ENCODE data around the gene CPA5.

CPA5 gene

GRCh38 chr7:130409067-130409711 is 64.6 kb downstream of the CPA5 start:
- Histone ChIP-seq H3K27me3 (ENCODE audit: insufficient read depth, low read depth, severe bottlenecking) (no peaks in the 10 kb centered on the region), H3K4me3 (ENCODE audit: low read depth, low read length) (no peak overlapping the region), H3K9me3 (ENCODE audit: severe bottlenecking) (no peaks in the 10 kb centered on the region), H3K36me3 (no peaks in the 10 kb centered on the region; the same call in 1 of the 2 replicates), H3K27ac (no peak overlapping the region)
- no peak for TF ChIP-seq CTCF (IDR thresholded peaks at IDR 0.05; ENCODE audit: low read depth, low read length)
- no peak for DNase-seq

DNA sequence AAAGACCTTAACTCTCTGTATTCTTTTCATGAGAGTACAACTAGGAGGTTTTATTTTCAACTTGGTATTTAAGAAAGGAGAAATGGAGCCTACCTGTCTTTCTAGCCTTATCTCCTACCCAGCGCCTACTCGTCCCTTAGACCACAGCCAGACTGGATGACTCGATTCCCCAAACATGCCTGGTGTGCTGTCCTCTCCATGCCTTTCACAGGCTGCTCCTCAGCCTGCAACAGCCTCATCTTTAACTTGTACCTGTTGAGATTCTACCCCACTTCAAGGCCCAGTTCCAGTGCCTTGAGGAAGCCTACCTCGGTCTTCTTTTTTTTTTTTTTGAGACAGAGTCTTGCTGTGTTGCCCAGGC is 65.1 kb downstream of the CPA5 start:
- Histone ChIP-seq H3K4me3 (ENCODE audit: low read depth, low read length) (no peak overlapping the region), H3K9me3 (ENCODE audit: severe bottlenecking) (no peaks in the 10 kb centered on the region), H3K27me3 (ENCODE audit: insufficient read depth, low read depth, severe bottlenecking) (no peaks in the 10 kb centered on the region), H3K36me3 (no peaks in the 10 kb centered on the region; the same call in 1 of the 2 replicates), H3K27ac (no peak overlapping the region)
- TF ChIP-seq CTCF (IDR thresholded peaks at IDR 0.05; ENCODE audit: low read depth, low read length): no peak
- no peak for DNase-seq

- Histone ChIP-seq H3K9me3 (ENCODE audit: severe bottlenecking) (no peaks in the 10 kb centered on the region), H3K27me3 (ENCODE audit: insufficient read depth, low read depth, severe bottlenecking) (no peaks in the 10 kb centered on the region), H3K27ac (no peak overlapping the region), H3K36me3 (no peaks in the 10 kb centered on the region; the same call in 1 of the 2 replicates), H3K4me3 (ENCODE audit: low read depth, low read length) (no peak overlapping the region)
- no peak for TF ChIP-seq CTCF (IDR thresholded peaks at IDR 0.05; ENCODE audit: low read depth, low read length)
- DNase-seq: no peak
Measured at GRCh38 chr7:130410868-130411541, 66.4 kb downstream of the CPA5 start.

GRCh38 chr7:130413201-130413600 is 68.6 kb downstream of the CPA5 start:
- Histone ChIP-seq H3K4me3 (ENCODE audit: low read depth, low read length) (no peak overlapping the region), H3K9me3 (ENCODE audit: severe bottlenecking) (no peaks in the 10 kb centered on the region), H3K27me3 (ENCODE audit: insufficient read depth, low read depth, severe bottlenecking) (no peaks in the 10 kb centered on the region), H3K27ac (no peak overlapping the region), H3K36me3 (no peaks in the 10 kb centered on the region; the same call in 1 of the 2 replicates)
- TF ChIP-seq CTCF (IDR thresholded peaks at IDR 0.05; ENCODE audit: low read depth, low read length): no peak
- DNase-seq: no peak

DNA sequence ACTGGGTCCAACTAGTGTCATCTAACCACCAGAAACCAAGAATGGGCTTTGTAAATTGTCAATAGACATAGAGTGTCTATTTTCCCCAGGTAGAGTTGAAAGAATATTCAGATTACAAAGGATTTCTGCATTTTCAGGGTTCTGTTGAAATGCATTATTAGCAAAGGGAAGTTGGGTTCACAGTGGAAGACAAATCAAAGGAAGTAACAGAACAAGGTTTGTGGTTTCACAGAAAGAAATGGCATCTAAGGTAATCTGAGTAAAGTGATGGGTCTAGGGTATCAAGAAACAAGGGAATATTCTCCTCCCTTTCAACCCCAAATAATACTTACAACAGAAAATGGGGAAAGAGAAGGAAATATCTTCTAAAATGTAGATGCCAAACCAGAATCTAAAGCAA is 70.4 kb downstream of the CPA5 start:
- DNase-seq: no peak
- no peak for TF ChIP-seq CTCF (IDR thresholded peaks at IDR 0.05; ENCODE audit: low read depth, low read length)

More for the DNA sequence above, 70.4 kb downstream of the CPA5 start:
- H3K27ac ChIP-seq: no peak overlapping the region
- H3K36me3 ChIP-seq: no peaks in the 10 kb centered on the region; the same call in 1 of the 2 replicates
- H3K27me3 ChIP-seq (ENCODE audit: insufficient read depth, low read depth, severe bottlenecking): no peaks in the 10 kb centered on the region
- H3K4me3 ChIP-seq (ENCODE audit: low read depth, low read length): no peak overlapping the region
- no peaks in the 10 kb centered on the region for H3K9me3 ChIP-seq (ENCODE audit: severe bottlenecking)

Data from WERI-Rb-1 (cell line).